Measurements from ENCODE around the gene BCKDHB.
A peak's percentile ranks its signal among the peaks of the same experiment; 100 is the strongest.

BCKDHB gene

DNA sequence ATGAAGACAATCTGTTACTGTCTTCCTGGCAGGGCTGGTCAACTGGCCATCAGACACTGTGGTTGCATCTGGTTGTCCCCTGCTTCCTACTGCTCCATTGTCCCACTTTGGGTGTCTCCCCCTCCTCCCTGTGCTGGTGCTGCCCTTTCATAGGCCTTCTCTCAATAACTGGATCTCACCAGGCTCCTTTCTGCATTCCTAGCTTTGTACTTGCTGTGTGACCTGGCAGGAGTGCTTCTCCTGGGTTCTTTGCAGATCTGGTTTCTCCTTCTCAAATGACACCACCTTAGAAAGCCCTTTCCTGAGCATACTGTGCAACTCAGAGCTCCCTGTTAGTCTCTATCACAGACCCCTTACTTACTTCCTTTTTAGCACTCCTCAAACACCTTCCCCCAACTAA lies 223.0 kb downstream of the BCKDHB start:
- no peak for DNase-seq (ENCODE audit: extremely low read depth, low read depth)

GRCh38 chr6:80330961-80331360 lies 224.5 kb downstream of the BCKDHB start:
- DNase-seq (ENCODE audit: extremely low read depth, low read depth), result no peak
- TF ChIP-seq CTCF (IDR thresholded peaks at IDR 0.05; ENCODE audit: low read depth, low read length, missing control alignments), result no peak
- no peak overlapping the region for H3K4me3 ChIP-seq (replicated peaks; ENCODE audit: low read depth, low read length)

More for the DNA sequence above, 223.0 kb downstream of the BCKDHB start:
- no peak for TF ChIP-seq CTCF (IDR thresholded peaks at IDR 0.05; ENCODE audit: low read depth, low read length, missing control alignments)
- no peak overlapping the region for H3K4me3 ChIP-seq (replicated peaks; ENCODE audit: low read depth, low read length)

DNA sequence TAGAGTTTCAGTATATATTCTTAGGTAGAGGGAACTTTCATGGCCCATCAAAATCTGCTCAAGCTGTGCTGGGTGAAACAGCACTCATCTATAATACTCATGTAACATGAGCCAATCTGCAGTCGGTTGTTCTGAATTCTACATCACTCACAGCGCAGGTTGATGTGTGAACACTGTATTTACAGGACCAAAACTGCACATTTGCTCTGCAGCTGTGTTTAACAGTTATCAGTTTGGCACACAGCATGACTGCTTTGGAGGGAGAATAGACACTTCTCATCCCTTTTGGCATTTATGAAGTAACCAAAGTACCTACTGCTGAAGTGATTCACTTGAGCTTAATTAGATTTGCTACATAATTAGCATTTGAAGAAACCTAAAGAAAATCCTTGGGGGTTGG lies 225.1 kb downstream of the BCKDHB start:
- no peak for TF ChIP-seq CTCF (IDR thresholded peaks at IDR 0.05; ENCODE audit: low read depth, low read length, missing control alignments)
- no peak overlapping the region for H3K4me3 ChIP-seq (replicated peaks; ENCODE audit: low read depth, low read length)
- DNase-seq (ENCODE audit: extremely low read depth, low read depth), result no peak

GRCh38 chr6:80331974-80332373 lies 225.5 kb downstream of the BCKDHB start:
- no peak for TF ChIP-seq CTCF (IDR thresholded peaks at IDR 0.05; ENCODE audit: low read depth, low read length, missing control alignments)
- DNase-seq (ENCODE audit: extremely low read depth, low read depth), result no peak
- no peak overlapping the region for H3K4me3 ChIP-seq (replicated peaks; ENCODE audit: low read depth, low read length)

GRCh38 chr6:80333342-80333741 lies 226.9 kb downstream of the BCKDHB start:
- no peak for DNase-seq (ENCODE audit: extremely low read depth, low read depth)
- no peak for TF ChIP-seq CTCF (IDR thresholded peaks at IDR 0.05; ENCODE audit: low read depth, low read length, missing control alignments)
- no peak overlapping the region for H3K4me3 ChIP-seq (replicated peaks; ENCODE audit: low read depth, low read length)

GRCh38 chr6:80335121-80335531 lies 228.7 kb downstream of the BCKDHB start:
- no peak for DNase-seq (ENCODE audit: extremely low read depth, low read depth)
- TF ChIP-seq CTCF (IDR thresholded peaks at IDR 0.05; ENCODE audit: low read depth, low read length, missing control alignments), result no peak
- H3K4me3 ChIP-seq (replicated peaks; ENCODE audit: low read depth, low read length), result peak overlapping the region; percentile 5; the same call in 1 of the 2 replicates

DNA sequence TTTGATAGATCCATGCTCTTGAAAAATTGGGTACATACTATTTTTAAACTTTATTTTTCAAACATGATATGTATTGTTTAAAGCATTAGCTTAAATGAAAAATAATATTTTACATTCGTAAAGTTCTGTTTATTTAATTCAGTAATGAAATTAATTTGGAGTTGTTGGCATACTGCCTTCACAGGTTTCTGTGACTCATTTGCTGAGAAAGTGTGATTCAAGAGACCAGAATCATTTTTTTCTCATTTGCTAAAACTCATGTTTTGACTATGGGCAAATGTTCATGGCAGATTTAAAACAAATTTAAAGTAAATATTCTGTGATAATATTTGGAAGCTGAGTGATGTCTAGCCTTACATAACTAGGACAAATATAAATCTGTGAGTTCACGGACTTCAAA lies 230.4 kb downstream of the BCKDHB start:
- no peak for TF ChIP-seq CTCF (IDR thresholded peaks at IDR 0.05; ENCODE audit: low read depth, low read length, missing control alignments)
- H3K4me3 ChIP-seq (replicated peaks; ENCODE audit: low read depth, low read length), result no peak overlapping the region
- DNase-seq (ENCODE audit: extremely low read depth, low read depth), result no peak
